GM19397 (cell line): ENCODE data around the gene POLR3H.

Experiments
- ATAC-seq: cut with Tn5 transposase; IDR thresholded peaks from one replicate; pipeline ENCODE4 v1.9.1; 2021; ENCODE audit warnings: mild to moderate bottlenecking, moderate library complexity; ENCODE audit not compliant: unreplicated experiment

POLR3H gene

DNA sequence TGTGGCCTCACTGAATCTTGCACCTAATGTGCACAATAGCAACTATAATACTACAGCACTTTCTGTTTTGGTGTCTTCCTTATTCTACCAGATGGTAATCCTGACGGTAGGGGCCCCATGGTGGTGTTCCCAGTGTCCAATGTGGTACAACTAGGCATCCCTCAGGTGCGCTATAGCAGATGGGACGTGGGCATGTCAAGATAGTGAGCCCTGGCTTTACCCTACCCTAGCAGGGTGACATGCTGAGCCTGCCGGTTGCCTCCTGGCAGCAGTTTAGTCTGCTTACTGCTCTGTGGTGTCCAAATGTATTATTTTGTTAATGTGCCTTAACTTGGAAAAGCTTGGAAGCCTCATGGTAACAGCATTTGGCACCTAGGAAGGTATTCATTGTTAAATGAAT lies 56.2 kb downstream of the POLR3H start:
- ATAC-seq = no peak

DNA sequence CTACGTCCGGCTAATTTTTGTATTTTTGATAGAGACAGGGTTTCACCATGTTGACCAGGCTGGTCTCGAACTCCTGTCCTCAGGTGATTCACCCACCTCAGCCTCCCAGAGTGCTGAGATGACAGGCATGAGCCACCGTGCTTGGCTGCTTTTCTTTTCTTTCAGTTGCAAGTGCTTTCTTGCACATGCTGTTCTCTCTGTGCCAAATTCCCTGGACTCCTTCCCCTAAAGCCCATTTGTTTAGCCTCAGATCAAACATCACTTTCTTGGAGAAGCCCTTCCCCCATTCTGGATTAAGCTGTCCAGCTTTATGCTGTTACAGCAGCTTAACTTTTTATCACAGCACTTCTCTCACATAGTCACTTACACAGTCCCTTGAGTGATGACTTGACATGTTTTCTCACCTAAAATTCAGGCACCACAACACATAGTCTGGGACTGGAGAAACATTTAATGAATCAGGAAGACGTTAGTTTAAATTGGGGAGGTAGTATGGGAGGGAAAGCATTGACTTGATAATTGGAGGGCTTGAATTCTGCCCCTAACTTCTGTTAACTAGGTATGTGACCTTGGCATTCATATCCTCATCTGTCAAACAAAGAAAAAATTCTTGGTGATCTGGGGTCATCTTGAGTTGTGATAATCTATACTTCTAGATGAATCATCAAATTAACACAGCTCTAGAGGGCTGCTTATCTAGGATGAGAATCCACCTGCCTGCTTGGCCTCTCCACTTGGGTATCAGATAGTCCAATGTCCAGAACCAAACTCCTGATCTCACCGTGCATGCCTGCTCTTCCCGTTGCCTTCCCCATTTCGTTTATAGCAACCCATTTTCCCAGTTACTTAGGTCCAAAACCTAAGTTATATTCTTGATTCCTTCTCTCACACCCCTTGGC lies 57.0 kb downstream of the POLR3H start:
- ATAC-seq = no peak

DNA sequence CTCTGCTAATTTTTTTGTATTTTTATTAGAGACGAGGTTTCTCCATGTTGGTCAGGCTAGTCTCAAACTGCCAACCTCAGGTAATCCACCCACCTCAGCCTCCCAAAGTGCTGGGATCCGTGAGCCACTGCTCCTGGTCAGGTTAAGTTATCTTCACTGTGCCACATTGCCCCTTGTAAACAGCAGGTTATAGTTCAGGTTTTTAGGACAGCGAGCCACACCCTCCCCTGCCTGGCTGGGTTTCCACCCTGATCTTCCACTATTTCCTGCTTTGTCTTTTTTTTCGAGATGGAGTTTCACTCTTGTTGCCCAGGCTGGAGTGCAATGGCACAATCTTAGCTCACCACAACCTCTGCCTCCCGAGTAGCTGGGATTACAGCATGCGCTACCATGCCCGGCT lies 59.2 kb downstream of the POLR3H start:
- no peak for ATAC-seq

DNA sequence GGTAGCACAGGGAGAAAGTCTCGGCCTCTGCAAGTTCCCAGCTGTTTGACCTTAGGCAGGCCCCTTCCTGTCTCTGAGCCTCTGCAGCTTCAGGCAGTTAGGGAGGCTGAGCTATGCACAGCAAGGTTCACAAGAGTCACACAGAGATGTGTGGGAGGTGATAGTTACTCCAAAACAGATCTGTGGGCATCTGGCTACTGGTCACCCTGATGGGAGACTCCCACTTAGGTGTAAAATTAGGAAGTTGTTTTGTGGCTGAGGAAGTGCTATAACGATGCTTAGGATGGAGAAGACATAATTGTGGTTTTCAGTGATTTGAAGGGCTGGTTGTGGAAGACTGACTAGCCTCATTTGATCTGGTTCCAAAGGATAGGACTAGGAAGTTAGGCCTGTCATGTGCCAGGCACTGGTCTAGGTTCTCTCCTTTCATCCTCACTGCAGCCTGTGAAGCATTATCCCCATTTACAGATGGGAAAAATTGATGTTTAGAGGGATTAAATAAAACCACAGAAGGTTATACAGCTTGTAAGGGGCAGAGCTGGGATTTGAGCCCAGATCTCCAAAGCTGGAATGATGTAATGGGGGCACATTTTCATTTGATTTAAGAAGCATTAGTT lies 61.8 kb downstream of the POLR3H start:
- no peak for ATAC-seq

DNA sequence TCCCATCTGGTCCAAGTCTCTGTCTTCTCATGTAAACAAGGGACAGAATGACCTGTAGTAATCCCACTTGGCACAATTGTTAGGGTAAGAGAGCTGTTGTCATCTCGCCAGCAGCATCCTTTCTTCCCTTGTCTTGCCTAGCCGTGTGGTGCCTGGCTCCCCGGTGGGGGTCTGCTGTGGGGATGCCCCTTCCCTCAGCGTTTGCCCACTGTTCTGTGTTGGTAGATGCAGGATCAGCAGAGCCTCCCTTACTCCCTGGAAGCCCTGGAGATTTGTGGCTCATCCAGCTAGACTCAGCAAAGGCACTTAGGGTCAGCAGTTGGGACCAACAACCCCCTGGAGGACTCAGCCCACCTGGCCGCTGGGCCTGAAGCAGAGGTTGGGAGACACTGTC lies 62.3 kb downstream of the POLR3H start:
- no peak for ATAC-seq

DNA sequence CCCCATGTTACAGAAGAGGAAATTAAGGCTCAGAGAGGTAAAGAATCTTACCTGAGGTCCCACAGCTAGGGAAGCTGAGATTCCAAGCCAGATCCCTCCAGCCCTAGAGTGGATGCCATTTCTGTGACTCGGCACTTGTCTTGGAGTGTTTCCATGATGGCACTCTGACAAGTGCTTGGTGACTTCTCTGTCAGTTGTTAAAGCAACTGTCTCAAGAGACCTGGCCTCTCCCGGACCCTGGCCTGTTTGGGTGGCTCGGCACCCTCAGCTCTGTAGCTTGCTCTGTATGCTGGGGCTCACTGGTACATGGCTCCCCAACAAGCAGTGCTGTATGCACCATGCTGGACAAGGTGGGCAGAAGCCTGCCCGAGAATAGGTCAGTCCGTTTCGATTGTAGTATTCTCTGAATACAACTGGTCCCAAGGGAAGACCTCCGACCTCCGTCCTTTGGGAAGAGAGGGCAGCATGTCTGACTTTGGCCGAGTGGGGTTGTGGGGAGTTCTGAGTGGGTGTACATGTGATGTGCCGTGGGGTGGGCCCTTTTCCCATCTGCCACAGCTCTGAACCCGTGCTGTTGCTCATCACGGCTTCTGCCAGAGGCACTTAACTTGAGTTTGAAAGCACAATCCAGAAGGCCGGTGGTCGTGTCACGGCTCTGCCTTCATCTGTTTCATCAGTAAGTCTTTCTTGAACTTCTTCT lies 63.0 kb downstream of the POLR3H start:
- ATAC-seq = no peak

DNA sequence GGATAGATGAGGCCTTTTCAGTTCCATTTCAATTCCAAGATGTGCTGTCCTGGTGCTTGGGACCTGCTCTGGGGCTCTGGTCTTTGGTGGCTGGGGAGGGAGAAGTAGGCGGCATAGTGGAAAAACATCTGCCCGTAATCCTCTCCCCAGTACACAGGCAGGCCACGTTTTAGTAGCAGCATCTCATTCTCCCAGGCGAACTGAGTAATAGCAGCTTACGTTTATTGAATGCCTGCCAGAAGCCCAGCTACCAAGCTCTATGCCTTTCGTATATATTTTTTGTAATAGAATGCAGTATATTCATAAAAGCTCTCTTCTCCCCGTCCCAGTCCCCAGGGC lies 63.9 kb downstream of the POLR3H start:
- ATAC-seq = no peak

DNA sequence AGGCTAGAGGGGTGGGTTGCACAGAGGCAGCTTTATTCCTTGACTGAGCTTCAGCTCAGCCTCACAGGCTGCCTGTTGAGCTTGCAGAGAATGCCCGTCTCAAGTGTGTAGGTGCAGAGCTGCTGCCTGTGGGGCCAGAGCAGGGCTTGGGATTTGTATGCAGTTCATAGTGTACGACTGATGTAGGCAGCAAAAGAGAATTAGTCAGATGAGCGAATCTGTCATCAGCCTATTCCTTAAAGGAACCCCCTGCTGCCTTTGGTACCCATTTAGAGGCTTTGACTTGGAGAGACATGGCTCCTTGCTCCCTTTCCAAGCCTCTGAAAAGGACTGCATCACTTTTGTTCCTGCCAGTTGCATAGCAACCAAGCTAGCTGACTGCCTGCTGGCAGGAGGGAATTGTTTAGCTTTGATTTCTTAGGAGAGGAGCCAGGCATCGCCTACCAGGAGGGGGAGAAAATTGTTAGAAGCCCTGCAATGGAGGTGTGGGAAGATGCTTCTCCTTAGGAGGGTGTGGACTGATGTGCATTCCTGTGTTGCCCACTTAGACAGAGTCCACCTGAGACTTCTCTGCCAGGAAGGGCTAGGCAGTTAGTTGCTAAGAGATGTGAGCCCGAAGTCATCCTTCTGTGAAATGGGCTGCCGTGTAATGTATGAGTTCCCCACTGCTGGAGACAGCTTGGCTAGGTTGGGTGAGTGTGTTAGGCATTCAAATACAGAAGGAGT lies 64.4 kb downstream of the POLR3H start:
- no peak for ATAC-seq

DNA sequence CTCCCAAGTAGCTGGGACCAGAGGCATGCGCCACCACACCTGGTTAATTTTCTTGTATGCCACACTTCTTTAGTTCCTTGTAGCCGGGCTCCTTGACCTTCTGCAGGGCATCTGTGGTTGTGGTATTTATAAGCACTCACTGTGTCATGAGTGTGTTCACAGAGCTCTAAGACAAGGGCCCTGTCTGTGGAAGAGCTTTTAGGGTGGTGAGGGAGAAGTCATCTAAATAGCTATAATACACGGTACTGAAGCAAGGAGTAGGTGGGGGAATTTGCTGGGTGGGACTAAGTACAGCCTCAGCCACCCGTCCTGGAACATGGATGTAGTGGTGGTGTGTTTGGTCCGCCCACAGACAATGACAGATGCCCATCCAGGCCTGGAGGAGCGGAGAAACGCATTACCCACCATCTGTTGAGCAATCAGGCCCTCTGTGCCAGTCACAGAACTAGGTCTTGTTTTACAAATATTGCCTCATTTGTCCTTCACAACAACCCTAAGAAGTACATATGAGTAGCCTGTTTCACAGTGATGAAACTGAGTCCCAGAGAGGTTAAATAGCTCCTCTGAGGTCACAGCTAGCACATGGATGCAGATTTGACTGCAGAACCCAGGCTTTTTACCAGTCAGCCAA lies 65.3 kb downstream of the POLR3H start:
- no peak for ATAC-seq

DNA sequence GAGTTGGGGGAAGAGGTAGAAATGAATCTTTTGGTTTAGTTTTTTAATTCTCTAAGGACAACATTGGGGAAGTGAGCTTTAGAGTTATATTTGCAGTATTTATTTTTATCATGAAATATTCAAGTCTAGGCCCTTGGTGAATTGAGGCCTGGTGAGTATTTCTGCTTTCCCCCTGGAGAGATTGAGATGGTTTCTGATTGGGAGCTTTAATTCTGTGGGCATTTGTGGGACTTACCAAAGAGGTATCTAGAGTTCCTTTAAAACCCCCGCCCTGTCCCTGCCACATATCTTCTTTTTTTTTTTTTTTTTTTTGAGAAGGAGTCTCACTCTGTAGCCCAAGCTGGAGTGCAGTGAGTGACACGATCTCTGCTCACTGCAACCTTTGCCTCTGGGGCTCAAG lies 65.8 kb downstream of the POLR3H start:
- no peak for ATAC-seq
